Activated T-cell treated with anti-CD3 and anti-CD28 coated beads for 48 hours (primary cell): Measurements from ENCODE around the gene PWWP2A.
"Not testable (repeated sequence)": the region's sequence is repeated elsewhere in the genome, so short reads cannot be mapped to it uniquely, and the experiment has no call there.

Source experiments
- DNase-seq: peaks from one replicate; pipeline ENCODE4 v3.0.0-alpha.2; 2020; ENCODE audit warnings: low read depth

The PWWP2A gene

DNA sequence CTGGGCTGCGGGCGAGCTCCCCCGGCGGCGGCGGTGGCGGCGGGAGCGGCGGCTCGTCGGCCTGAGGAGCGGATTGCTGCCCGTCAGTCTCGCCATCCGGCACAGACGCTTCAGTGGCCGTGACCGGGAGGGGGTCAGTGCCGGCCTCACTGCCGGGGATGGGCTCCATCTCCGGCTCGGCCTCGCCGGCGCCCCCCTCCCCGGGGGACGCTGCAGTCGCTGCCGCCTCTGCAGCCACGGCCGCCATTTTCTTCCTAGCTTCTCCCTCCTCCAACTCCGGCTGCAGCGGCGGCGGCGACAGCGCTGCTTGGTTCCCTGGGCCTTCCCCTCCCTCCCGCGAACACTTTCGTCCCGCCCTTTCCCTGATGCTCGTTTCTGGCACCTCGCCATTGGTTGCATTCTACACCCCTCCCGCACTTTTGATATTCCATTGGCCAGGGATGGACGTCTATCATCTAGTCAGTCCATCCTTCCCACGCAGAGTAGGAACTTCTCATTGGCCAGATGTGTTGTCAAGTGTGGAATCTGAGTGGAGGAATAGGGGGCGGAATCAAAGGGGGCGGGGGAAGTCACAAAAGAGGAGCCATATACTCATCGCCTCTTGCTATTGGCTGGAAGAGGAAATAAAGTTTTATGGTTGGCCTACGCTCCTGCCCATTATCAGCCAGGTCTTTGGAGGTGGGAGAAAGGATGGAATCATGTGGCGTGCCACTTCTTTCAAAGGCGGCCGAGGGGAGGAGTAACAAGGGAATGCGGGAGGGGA lies at the start of gene PWWP2A:
TSS of gene PWWP2A (minus strand) at position 309 of the 763 bp plus-strand sequence. CDS start at position 247, 62 bp downstream.
- DNase-seq: peak; percentile 89

DNA sequence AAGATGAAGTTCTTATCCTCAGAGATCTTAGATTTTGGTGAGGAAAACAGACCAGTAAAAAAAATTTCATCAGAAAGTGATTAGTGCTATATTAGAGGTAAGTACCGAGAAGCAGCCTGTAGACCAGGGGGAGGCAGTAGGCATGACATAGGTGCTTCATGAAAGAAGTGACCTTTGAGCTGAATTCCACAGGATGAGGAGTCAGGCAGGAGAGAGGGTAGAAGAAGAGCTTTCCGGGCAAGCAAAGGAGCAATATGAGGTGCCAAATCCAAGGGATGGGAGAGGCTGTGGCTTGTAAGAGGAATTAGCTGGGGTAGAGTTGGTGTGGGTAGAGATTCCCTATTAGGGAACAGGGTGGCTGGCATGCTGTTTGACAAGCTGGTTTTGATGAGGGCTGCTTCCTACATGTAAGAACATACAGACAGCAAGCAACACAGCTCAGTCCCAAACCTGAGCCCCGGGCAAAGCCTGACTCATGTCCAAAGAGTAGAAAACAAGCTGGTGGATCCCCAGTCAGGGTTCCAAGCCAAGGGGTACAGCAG lies 48.4 kb upstream of the PWWP2A start:
- no peak for DNase-seq

- no peak for DNase-seq
Observed at GRCh38 chr5:160166973-160167623, 47.8 kb upstream of the PWWP2A start.

DNA sequence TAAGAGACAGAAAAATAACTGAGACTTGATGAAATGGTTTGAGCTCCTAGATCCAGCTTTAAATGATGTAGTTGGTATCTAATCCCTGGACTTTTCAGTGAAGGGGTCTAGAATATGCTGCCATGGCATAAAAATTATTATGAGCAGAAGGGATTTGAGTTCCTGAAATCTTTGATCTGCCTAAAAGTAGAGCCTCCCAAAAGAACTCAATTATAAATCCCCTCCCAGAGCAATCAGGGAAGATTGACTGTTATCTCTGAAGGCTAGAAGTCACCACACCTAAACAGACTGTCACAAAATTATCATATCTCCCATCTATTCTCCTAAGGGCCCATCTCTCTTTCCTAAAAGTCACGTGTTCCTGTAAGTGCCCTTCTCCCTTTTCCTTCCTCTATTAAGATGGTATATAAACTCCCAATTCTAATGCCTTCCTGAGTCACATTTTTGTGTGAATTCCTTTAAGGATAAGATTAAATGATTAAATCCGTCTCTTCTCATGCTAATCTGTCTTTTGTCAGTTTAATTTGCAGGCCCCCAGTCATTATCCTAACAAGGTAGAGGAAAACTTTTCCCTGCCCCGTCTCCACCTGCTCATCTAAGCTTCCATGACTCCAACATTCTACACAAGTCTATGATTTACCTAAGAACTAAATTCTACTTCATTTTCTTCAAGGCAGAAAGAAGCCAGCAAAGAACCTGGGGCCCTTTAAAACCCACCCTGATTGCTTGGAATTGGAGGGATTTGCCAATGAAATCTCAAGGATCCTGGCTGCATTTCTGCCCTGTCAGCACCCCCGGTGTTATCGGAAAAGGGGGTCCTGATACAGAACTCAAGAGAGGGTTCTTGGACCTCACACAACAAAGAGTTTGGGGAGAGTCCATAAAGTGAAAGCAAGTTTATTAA lies 47.1 kb upstream of the PWWP2A start:
- no peak for DNase-seq

DNA sequence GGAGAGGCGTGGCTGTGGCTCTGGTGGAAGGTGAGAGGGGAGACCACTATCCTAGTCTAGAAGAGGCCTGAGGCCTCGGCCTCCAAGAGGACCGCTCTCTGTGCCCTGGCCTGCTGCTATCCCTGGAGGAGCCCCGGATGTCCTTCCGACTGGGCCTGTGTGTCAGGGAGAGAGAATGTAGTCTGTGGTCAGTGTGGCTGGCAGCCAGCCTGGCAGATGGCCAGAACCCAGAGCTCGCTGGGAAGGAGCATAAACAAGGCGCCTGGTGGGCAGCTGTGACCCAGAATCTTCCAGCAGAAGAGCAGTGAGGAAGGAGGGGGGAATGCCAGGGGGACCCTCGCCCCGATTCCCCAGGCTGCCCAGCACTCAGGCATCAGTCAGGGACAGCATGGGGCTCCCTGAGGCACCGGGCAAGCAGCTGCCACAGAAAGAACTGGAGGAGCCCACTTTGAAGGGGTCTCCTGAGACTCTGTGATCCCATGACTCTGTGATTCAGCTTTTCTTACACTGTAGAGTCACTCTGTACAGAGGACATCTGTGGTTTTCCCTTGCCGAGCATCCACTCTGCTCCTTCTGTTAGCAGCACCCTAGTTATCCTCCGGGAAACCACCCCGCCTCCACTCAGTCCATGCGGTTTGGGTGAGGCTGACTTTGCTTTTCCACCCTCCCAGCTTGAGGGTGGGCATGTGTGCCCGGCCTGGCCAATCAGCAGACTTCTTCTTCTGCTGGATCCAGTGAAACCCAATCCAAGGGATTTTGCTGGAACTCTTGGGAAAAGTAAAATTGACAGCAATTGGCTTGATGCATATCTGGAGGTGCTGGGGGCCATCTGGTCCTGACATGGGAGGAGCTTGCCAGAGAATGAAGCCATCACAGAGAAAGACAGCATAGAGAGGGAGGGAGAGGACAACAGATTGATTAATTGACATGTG lies 46.2 kb upstream of the PWWP2A start:
- DNase-seq: no peak

DNA sequence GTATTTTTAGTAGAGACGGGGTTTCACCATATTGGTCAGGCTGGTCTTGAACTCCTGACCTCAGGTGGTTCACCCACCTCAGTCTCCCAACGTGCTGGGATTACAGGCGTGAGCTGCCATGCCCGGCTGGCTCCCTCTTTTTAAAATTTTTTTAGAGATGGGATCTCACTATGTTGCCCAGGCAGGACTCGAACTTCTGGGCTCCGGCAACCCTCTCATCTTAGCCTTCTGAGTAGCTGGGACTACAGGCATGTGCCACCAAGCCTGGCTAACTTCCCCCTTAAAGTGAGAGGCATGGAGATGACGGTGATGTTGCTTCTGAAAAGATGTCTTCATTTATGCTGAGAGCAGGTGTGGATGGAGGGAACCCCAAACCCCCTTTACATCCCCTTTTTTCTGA lies 43.7 kb upstream of the PWWP2A start:
- DNase-seq: no peak

DNA sequence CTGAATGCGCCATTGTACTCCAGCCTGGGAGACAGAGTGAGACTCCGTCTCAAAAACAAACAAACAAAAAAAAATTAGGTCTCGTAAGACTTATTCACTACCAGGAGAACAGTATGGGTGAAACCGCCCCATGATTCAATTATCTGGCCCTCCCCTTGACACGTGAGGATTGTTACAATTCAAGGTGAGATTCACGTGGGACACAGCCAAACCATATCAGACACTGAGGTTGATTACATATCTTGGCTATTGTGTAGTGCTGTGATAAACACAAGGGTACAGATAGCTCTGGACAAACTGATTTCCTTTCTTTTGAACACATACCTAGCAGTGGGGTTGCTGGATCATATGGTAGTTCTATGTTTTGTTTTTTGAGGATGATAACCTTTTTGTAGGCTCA lies 42.4 kb upstream of the PWWP2A start:
- DNase-seq: no peak

DNA sequence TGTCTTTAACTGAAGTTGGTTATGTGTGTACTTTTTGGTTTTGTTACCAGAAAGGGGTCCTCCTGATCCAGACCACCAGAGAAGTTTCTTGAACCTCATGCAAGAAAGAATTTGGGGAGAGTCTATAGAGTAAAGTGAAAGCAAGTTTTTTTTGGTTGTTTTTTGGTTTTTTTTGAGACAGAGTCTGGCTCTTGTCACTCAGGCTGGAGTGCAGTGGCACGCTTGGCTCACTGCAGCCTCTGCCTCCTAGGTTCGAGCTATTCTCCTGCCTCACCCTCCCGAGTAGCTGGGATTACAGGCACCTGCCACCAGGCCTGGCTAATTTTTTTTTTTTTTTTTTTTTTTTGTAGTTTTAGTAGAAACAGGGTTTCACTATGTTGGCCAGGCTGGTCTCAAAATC lies 41.6 kb upstream of the PWWP2A start:
- not testable (repeated sequence) for DNase-seq

DNA sequence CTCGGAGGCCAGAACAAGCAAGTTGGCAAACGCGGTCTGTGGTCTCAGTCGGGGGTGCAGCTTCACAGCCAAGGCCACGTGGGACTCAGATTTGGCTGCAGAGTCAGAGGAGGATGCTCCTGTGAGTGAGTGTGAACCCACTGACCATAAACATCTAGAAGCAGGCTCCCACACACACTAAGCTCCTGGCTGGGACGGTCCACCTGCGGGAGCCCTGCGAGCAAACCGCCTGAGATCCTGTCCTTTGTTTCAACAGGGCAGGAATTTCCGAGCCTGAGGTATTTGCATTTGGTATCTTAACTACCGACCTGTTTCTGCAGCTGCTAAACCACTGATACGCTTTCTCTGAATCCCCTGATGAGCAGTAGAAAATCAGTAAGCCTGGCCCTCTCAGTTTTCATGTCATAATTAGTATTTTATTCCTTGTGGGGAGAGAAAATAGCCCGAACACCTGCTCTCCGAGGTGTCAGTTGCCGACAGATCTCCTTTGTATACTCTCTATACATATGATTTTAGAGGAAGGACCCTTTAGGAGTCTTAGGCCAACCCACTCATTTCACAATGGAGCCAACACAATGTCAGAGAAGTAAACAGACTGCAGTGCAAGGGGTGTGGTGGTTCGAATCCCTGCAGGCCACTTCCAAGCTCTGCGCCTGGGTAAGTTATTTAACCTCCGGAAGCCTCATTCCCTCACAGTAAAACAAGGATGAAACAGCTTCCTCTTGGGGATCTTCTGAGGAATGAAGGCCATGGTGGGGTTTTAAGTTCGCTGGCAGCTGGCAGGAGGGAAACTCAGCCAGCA lies 40.9 kb upstream of the PWWP2A start:
- DNase-seq: no peak

DNA sequence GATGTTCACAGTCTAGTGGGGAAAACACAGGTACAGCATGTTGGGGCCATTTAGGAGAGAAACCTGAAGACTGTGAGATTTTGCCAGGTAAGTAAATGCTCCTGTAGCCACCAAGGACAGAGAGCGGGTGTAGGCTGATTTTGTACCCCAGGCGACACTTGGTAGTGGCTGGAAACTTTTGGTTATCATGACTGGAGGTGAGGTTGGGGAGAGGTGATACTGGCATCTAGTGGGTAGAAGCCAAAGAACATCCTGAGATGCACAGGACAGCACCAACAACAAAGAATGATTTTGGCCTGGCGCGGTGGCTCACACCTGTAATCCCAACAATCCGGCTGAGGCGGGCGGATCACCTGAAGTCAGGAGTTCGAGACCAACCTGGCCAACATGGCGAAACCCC lies 38.8 kb upstream of the PWWP2A start:
- no peak for DNase-seq

DNA sequence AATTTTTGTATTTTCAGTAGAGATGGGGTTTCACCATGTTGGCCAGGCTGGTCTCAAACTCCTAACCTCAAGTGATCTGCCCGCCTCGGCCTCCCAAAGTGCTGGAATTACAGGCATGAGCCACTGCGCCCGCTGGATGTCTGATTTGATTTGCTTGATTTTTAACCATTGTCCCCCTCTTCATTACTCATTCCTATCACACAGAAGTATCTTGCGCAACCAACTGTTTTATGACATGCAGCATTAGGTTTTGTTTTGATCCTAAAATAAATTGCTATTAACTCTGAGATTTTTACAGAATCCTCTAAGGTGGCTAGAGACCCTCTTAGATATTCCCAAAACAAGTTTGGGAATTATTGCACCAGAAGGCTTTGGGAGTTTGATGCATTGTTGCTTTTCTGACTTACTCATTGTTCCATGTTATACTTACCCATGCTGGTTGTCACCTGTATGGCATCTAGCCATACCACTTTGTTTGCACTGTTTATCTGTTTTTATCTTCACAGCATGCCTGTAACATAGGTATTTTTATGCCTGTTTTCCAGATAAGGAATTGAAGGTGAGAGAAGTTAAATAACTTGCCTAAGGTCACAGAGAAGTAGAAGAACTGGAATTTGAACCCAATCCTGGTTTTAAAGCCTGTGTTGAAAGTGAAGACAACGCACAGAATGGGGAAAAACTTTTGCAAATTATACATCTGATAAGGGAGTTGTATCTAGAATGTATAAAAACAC lies 35.9 kb upstream of the PWWP2A start:
- no peak for DNase-seq

GRCh38 chr5:160152901-160153300 lies 33.7 kb upstream of the PWWP2A start:
- DNase-seq: no peak

DNA sequence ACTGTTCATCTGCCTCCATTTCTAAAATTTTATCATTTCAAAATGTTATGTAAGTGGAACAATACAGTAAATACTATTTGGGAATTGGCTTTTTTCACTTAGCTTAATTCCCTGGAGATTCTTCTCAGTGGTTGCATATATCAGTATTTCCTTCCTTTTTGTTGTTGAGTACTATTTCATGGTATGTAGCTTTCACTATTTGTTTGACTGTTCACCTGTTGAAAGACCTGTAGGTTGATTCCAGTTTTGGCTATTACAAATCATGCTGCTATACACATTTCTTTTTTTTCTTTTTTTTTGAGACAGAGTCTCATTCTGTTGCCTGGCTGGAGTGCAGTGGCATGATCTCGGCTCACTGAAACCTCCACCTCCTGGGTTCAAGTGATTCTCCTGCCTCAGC lies 33.0 kb upstream of the PWWP2A start:
- no peak for DNase-seq

- DNase-seq: no peak
Observed at GRCh38 chr5:160151017-160151416, 31.8 kb upstream of the PWWP2A start.

- DNase-seq: no peak
Observed at GRCh38 chr5:160150381-160150780, 31.1 kb upstream of the PWWP2A start.

DNA sequence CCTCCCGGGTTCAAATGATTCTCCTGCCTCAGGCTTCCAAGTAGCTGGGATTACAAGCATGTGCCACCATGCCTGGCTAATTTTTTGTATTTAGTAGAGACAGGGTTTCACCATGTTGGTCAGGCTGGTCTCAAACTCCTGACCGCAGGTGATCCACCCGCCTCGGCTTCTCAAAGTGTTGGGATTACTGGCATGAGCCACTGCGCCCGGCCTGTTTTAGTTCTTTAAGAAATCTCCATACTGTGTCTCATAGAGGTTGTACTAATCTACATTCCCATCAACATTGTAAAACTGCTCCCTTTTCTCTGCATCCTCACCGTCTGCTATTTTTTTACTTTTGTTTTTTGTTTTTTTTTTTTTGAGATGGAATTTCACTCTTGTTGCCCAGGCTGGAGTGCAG lies 25.2 kb upstream of the PWWP2A start:
- DNase-seq: not testable (repeated sequence)

- DNase-seq: no peak
Observed at GRCh38 chr5:160134332-160134731, 15.1 kb upstream of the PWWP2A start.

DNA sequence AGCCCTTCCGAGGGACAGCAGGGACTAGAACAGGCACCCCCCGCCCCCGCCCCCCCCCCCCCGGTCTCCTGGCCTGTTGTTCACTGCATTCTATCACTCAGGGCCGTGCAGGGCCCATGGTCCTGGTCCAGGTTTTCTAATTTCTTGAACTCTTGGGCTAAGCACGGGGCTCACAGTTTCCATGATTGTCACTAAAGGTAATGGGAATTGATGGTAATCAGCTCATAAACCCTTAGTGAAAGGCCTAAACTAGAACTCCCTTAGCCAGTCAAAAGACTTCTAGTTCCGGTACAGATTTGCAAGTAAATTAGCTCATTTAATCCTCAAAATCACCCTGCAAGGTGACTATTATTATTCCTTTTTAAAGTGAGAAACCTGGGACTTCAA lies 14.7 kb upstream of the PWWP2A start:
- DNase-seq: no peak

- no peak for DNase-seq
Observed at GRCh38 chr5:160133071-160133917, 14.0 kb upstream of the PWWP2A start.
